Stomach (tissue), 9 donors: ENCODE data around the gene NRG3. TPM values are rescaled to one million over a fixed set of nuclear protein-coding genes. Genes with fewer than 3 reads are reported as not detected.

Experiments used
- DNase-seq, 2 donors: peaks; one replicate each; pipeline versions ENCODE4 v3.0.0 to v3.0.0-alpha.2; 2013 to 2019
- H3K27ac ChIP-seq, 5 donors: fragments of 200-600 bp in 4 of 5; sonication (generic) in 4 of 5; one replicate each; pipeline ENCODE4 v1.5.1; 2013 to 2019; ENCODE audit warnings: mild to moderate bottlenecking in 1 of 5, moderate library complexity in 1 of 5
- H3K27me3 ChIP-seq, 3 donors: fragments of 200-600 bp; sonication (generic); one replicate each; pipeline ENCODE4 v1.5.1; 2017 to 2019; ENCODE audit warnings: mixed run types in 1 of 3
- H3K36me3 ChIP-seq, 4 donors: fragments of 200-600 bp; sonication (generic); 1 replicate in 3 of 4; 2 replicates in 1 of 4; pipeline ENCODE4 v1.5.1; 2016 to 2019
- H3K4me1 ChIP-seq, 4 donors: fragments of 200-600 bp; sonication (generic); one replicate each; pipeline ENCODE4 v1.5.1; 2016 to 2019
- H3K4me3 ChIP-seq, 4 donors: fragments of 200-600 bp; sonication (generic) in 3 of 4; one replicate each; pipeline ENCODE4 v1.5.1; 2016 to 2019; ENCODE audit warnings: mild to moderate bottlenecking in 1 of 4
- H3K9me3 ChIP-seq, 4 donors: fragments of 200-600 bp; sonication (generic); one replicate each; pipeline ENCODE4 v1.5.1; 2016 to 2019
- EP300 ChIP-seq: sonication (generic); formaldehyde crosslinking; IDR thresholded peaks from one replicate; pipeline ENCODE4 v1.6.1; 2017; ENCODE audit warnings: antibody characterized with exemption
- POLR2A ChIP-seq, 4 donors: fragments of 450-650 bp; IDR thresholded peaks; one replicate each; pipeline ENCODE4 v1.6.1; 2016; ENCODE audit warnings: antibody characterized with exemption in 4 of 4, control low read depth in 2 of 4, mild to moderate bottlenecking in 1 of 4, moderate library complexity in 1 of 4
- POLR2AphosphoS5 ChIP-seq, 3 donors: sonication (generic); formaldehyde crosslinking; IDR thresholded peaks; one replicate each; pipeline ENCODE4 v1.6.1; 2016; ENCODE audit warnings: antibody characterized with exemption in 3 of 3
- WGBS, 5 donors: extraction: QIAGEN DNeasy Blood & Tissue Kit in 3 of 5; methylation state at CpG; one replicate each; pipeline versions ENCODE4 v1.1.5 to v1.1.7; 2013 to 2018; 5-methylcytosine and 5-hydroxymethylcytosine counted together
- intact Hi-C: fragments of 100-400 bp; cut with DNase I; formaldehyde crosslinking; loops from one replicate; pipeline ENCODE4 v1.15.1; 2023; ENCODE audit warnings: low total_unique reads
- polyA plus RNA-seq, 3 donors: library from polyadenylated mRNA; stranded (reverse); fragments of 200-250 nt; gene quantifications; one replicate each; pipeline ENCODE4 v1.2.3, GENCODE V29; 2013
- total RNA-seq, 5 donors: library from RNA; depleted of rRNA; stranded (reverse); fragments of >200 nt; gene quantifications; one replicate each; pipeline versions ENCODE4 v1.1.0 to v1.2.3, GENCODE V29; 2014 to 2016
- TF ChIP-seq, protein P1 (sequence below), 7 experiments: fragments of 450-650 bp in 4 of 7; fragments of 200-600 bp in 3 of 7; sonication (generic) in 3 of 7; IDR thresholded peaks; one replicate each; pipeline ENCODE4 v1.5.1; 2016 to 2019; ENCODE audit warnings: antibody characterized with exemption in 7 of 7, control low read depth in 2 of 7, mild to moderate bottlenecking in 1 of 7
- donor health status: healthy with polysubstance abuse.
- donor health status: Bipolar disorder and iron deficiency.
- donor health status: healthy.

NRG3 gene
- total and polyA plus RNA-seq, 8 donors = 0.08 to 2.5 (median 0.52) TPM; not detected in 4

DNA sequence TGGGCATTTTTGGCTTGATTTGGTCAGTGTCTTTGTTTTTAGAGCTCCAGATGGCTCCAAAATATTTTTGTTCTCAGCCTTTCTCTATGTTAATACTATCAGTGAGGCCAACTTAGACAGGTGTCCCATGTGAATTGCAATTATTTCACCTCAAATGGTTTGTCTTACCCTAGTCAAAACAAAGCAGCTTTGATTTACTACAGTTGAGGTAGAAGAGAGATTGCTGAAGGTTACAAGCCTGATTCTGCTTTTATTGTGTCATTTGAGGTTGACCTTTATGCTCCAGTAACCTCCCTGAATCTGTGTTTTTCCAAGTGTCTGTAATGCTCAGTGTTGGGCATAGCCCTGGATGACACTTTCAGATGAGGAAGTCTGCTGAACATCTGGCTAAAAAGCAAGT, 882.9 kb downstream of the NRG3 start:
- intact Hi-C loops = no loop called here
- Histone ChIP-seq H3K27me3 (no peaks in the 10 kb centered on the region), H3K27ac (no peak overlapping the region), H3K4me3 (no peak overlapping the region), H3K36me3 (no peaks in the 10 kb centered on the region), H3K9me3 (no peaks in the 10 kb centered on the region), H3K4me1 (no peaks in the 10 kb centered on the region)
- TF ChIP-seq EP300 = no peak
- TF ChIP-seq POLR2AphosphoS5 (IDR thresholded peaks at IDR 0.05) = no peak
- TF ChIP-seq POLR2A (IDR thresholded peaks at IDR 0.05) = no peak
- TF ChIP-seq, protein P1, sequence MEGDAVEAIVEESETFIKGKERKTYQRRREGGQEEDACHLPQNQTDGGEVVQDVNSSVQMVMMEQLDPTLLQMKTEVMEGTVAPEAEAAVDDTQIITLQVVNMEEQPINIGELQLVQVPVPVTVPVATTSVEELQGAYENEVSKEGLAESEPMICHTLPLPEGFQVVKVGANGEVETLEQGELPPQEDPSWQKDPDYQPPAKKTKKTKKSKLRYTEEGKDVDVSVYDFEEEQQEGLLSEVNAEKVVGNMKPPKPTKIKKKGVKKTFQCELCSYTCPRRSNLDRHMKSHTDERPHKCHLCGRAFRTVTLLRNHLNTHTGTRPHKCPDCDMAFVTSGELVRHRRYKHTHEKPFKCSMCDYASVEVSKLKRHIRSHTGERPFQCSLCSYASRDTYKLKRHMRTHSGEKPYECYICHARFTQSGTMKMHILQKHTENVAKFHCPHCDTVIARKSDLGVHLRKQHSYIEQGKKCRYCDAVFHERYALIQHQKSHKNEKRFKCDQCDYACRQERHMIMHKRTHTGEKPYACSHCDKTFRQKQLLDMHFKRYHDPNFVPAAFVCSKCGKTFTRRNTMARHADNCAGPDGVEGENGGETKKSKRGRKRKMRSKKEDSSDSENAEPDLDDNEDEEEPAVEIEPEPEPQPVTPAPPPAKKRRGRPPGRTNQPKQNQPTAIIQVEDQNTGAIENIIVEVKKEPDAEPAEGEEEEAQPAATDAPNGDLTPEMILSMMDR (IDR thresholded peaks at IDR 0.05) = no peak
- DNase-seq = no peak

DNA sequence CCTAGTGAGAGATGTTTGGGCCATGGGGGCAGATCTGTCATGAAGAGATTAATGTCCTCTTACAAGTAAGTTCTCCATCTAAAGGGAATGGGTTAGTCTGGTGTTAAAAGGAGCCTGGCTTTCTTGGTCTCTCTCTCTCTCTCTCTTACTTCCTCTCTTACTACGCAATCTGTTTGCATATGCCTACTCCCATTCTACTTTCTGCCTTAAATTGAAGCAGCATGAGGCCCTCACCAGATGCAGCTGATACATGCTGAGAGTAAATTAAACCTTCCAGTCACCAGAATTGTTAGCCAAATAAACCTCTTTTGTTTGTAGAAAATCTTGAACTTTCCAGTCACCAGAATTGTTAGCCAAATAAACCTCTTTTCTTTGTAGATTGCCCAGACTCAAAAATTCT, 884.1 kb downstream of the NRG3 start:
- TF ChIP-seq, protein P1 (IDR thresholded peaks at IDR 0.05) = no peak
- TF ChIP-seq POLR2A (IDR thresholded peaks at IDR 0.05) (no peak), EP300 (no peak), POLR2AphosphoS5 (IDR thresholded peaks at IDR 0.05) (no peak)
- H3K27me3 ChIP-seq = no peaks in the 10 kb centered on the region
- DNase-seq = no peak
- no peaks in the 10 kb centered on the region for H3K36me3 ChIP-seq
- H3K4me1 ChIP-seq = no peaks in the 10 kb centered on the region
- H3K27ac ChIP-seq = no peak overlapping the region
- 44 to 94% (median 88%) methylated on average over 1 of the region's 1 CpG for WGBS, 5 donors
- H3K4me3 ChIP-seq = no peak overlapping the region
- intact Hi-C loops = no loop called here
- H3K9me3 ChIP-seq = no peaks in the 10 kb centered on the region

DNA sequence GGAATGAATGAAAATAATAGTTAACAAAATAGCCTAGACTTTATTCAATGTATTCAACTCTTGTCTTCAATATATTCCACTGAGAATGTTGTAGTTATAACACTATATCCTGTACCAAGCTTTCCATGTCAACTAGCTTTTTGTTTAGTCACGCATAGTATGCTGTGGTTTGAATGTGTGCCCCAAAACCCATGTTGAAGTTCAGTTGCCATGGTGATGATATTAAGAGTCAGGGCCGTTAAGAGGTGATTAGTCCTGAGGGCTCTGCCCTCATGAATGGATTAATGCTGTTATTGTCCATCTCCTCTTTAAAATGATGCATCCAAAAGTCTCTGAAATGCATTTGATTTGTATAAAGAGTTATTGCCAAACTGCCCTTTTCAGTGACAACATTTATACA, 887.6 kb downstream of the NRG3 start:
- Histone ChIP-seq H3K4me3 (no peak overlapping the region), H3K36me3 (no peaks in the 10 kb centered on the region), H3K4me1 (no peaks in the 10 kb centered on the region), H3K9me3 (no peaks in the 10 kb centered on the region), H3K27ac (no peak overlapping the region), H3K27me3 (no peaks in the 10 kb centered on the region)
- intact Hi-C loops = no loop called here
- TF ChIP-seq, protein P1 (IDR thresholded peaks at IDR 0.05) = no peak
- TF ChIP-seq POLR2AphosphoS5 (IDR thresholded peaks at IDR 0.05) = no peak
- TF ChIP-seq POLR2A (IDR thresholded peaks at IDR 0.05) = no peak
- no peak for TF ChIP-seq EP300
- no peak for DNase-seq
- 79 to 87% (median 81%) methylated on average over 2 of the region's 2 CpGs for WGBS, 5 donors

DNA sequence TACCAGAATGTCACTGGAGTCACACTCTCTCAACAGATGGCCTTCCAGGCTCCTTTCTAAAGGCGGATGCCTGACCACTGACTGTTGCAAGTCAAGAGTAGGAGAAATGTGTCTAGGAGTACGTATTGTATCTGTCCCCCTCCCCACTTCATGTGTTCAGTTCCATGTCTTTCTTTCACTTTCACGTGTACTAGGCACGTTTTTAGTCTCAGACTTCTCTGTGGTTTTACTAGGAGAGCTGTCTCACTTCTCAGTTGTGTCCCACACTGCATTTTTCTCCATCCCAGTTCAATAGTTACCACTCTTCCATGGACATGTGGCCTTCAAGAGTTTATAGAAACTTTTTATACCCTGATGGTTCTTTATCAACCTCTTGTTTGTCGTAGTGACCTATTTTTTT, 893.0 kb downstream of the NRG3 start:
- Histone ChIP-seq H3K4me1 (no peaks in the 10 kb centered on the region), H3K9me3 (no peaks in the 10 kb centered on the region), H3K36me3 (no peaks in the 10 kb centered on the region), H3K4me3 (no peak overlapping the region), H3K27me3 (no peaks in the 10 kb centered on the region), H3K27ac (no peak overlapping the region)
- no peak for TF ChIP-seq POLR2A (IDR thresholded peaks at IDR 0.05)
- TF ChIP-seq, protein P1 (IDR thresholded peaks at IDR 0.05) = no peak
- no peak for TF ChIP-seq EP300
- no peak for TF ChIP-seq POLR2AphosphoS5 (IDR thresholded peaks at IDR 0.05)
- intact Hi-C loops = no loop called here
- DNase-seq = no peak
- 81 to 87% (median 85%) methylated on average over 5 of the region's 5 CpGs for WGBS, 5 donors
